Activated CD4-positive, alpha-beta T cell treated with anti-CD3 and anti-CD28 coated beads for 4 hours (primary cell): ENCODE measurements around the gene USP35.

Experiments
- DNase-seq, 2 donors: peaks; one replicate each; pipeline ENCODE4 v3.0.0-alpha.2; 2020

USP35 gene

GRCh38 chr11:78199653-78200015 is 10.9 kb downstream of the USP35 start:
- DNase-seq = no peak

DNA sequence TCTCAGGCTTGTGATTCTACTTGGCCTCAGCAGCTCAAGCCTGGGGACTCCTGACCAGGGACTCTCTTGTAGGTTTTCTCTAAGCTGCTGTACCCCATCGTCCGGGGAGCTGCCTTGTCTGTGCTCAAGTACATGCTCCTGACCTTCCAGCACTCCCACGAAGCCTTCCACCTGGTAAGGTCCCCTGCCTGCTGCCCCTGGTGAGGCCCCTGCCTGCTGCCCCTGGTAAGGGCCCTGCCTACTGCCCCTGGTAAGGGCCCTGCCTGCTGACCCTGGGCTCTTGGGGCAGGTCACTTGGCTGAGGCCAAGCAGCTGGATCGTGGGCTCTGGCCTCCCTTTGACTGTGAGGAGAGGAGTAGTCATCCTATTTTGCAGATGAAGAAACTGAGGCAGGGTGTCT is 11.3 kb downstream of the USP35 start:
- no peak for DNase-seq

GRCh38 chr11:78200553-78200952 is 11.8 kb downstream of the USP35 start:
- no peak for DNase-seq

GRCh38 chr11:78201096-78201818 is 12.5 kb downstream of the USP35 start:
- no peak for DNase-seq

- peak; percentile 55 to 58 for DNase-seq
Measured at GRCh38 chr11:78202733-78203167, 14.0 kb downstream of the USP35 start.

DNA sequence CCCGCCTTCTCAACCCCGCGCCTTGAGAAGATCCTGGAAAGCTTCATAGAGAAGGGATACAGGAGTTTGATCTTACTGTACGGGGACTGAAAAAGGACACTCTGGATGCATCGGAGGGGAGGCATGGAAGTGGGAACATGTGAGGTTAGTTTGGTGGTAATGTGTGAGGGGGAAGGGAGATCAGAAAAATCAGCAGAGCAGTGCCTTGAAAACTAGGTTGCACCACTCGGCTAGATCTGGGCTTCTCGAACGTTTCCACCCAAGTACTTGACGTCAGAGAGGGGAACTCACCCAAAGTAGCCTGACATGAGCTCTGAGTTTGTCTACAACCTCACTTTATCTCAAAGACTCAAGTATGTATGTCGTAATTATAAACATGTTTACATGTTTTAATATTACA is 14.5 kb downstream of the USP35 start:
- peak; percentile 56 to 61 for DNase-seq

DNA sequence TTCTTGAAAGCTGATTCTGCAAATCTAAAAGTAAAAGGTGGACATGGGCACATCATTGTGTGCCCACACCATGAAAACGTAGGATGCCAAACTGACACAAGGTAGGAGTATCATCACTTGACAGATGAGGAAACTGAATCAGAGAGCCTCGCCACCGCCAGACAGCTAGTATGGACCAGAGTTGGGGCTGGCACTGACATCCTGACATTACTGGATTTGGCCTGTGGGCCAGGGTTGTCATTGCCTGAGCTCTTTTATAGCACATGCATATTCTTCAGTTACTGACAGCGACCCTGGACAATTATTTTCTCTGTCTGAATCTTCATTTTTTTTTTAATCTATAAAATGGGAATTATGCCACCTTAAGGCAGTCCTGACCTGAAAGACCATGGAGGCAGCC is 16.5 kb downstream of the USP35 start:
- no peak for DNase-seq

DNA sequence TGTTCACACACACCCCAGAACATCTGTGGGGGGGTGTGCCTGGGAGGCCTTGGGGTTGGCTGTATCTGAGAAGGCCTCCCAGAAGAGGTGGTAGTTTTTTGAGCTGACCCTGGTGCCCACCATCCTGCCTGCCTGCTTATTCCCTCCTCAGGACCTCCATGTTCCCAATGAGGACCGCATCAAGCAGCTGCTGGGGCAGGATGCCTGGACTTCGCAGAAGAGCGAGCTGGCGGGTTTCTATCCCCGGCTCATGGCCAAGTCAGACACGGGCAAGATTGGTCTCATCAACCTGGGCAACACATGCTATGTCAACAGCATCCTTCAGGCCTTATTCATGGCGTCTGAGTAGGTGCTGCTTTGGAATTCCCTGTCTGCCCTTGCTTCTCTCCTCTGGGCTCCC is 17.0 kb downstream of the USP35 start:
- no peak for DNase-seq

GRCh38 chr11:78207532-78208256 is 19.0 kb downstream of the USP35 start:
- no peak for DNase-seq

DNA sequence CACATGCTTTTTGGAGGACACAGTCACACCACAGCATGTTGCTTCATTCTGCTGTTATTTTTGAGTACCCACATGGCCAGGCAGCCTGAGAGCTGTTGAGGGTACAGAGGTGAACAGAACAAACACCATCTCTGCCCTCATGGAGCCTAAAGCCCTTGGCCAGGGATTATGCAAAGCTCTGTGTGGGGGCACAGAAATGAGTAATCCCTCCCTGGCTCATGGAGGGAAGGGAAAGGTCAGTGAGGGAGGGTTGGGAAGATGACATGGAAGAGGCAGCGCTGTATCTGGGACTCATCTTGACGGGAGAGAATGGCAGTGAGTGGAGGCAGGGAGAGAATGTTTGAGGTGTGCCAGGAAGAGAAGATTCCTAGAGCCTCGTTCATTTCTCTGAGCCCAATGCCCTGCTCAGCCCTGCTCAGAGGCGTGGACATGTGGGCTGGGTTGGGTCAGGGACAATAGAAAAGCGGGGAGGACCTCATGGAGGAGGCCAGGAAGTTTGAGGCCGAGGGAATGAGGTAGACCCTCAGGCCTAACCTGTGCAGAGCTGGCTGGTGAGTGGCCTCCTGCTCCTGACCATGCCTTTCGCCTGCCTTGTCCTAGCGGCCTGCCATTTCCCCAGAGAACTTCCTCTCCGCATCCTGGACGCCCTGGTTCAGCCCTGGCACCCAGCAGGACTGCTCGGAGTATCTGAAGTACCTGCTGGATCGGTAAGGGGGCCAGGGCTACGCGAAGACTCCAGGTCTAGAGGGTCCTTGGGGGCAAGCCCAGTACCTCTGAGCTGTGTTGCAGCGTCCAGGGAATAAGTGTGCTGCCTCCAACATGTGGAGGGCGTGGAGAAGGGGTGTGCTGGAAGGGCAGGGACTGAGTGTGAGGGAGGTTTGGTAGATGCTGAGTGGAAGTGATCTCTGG is 19.8 kb downstream of the USP35 start:
- DNase-seq = no peak

DNA sequence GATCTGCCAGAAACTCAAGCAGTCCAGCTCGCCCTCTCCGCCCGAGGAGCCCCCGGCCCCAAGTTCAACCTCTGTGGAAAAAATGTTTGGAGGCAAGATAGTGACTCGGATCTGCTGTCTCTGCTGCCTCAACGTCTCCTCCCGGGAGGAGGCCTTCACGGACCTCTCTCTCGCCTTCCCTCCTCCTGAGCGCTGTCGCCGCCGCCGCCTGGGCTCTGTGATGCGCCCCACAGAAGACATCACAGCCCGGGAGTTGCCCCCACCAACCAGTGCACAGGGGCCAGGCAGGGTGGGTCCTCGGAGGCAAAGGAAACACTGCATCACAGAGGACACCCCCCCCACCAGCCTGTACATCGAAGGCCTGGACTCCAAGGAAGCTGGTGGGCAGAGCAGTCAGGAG is 20.8 kb downstream of the USP35 start:
- no peak for DNase-seq

DNA sequence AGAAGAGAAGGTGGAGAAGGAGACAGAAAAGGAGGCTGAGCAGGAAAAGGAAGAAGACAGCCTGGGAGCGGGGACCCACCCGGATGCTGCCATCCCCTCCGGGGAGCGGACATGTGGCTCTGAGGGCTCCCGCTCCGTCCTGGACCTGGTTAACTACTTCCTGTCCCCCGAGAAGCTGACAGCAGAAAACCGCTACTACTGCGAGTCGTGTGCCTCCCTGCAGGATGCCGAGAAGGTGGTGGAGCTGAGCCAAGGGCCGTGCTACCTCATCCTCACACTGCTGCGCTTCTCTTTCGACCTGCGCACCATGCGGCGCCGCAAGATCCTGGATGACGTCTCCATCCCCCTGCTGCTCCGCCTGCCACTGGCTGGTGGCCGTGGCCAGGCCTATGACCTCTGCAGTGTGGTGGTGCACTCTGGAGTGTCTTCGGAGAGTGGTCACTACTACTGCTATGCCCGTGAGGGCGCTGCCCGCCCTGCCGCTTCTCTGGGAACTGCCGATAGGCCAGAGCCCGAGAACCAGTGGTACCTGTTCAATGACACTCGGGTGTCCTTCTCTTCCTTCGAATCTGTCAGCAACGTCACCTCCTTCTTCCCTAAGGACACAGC is 21.4 kb downstream of the USP35 start:
- DNase-seq = no peak

DNA sequence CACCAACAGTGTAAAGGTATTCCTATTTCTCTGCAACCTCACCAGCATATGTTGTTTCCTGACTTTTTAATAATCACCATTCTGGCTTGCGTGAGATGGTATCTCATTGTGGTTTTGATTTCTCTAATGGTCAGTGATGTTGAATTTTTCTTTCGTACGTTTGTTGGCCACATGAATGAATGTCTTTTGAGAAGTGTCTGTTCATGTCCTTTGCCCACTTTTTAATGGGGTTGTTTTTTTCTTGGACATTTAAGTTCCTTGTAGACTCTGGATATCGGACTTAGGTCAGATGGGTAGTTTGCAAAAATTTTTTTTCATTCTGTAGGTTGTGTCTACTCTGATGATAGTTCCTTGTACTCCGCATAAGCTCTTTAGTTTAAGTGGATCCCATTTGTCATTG is 22.8 kb downstream of the USP35 start:
- no peak for DNase-seq

DNA sequence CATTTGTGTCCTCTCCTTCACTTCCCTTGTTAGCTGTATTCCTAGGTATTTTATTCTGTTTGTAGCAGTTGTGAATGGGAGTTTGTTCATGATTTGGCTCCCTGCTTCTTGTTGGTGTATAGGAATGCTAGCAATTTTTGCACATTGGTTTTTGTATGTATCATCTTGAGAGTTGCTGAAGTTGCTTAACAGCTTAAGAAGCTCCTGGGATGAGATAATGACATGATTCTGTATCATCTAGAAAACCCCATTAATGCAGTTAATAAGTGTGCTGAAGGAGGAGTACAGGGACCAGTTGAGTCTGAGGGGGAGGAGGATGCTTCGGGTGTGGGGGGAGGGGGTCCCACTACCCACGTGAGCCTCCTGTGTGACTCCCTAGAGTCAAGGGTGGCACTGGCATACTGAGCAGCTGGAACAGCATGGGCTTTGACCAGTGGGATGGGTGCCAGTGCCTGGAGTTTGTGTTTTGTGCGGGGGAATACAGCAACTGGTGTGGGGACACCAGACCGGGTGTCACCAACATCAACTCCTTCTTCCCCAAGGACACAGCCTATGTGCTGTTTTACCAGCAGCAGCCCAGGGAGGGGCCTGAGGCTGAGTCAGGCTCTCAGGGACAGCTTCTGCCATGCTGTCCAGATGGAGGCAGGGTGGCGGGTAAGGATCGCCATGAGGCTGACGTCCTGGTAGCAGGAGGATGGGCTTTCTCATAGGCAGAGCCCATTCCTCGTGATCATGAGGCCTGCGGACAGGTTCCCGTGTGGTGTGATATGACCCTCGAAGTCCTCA is 24.1 kb downstream of the USP35 start:
- DNase-seq = no peak

- no peak for DNase-seq
Measured at GRCh38 chr11:78213526-78214330, 25.0 kb downstream of the USP35 start.

GRCh38 chr11:78214331-78215194 is 25.8 kb downstream of the USP35 start:
- no peak for DNase-seq

GRCh38 chr11:78216021-78216420 is 27.3 kb downstream of the USP35 start:
- DNase-seq = no peak

GRCh38 chr11:78216571-78217287 is 28.0 kb downstream of the USP35 start:
- no peak for DNase-seq

- no peak for DNase-seq
Measured at GRCh38 chr11:78217650-78218541, 29.2 kb downstream of the USP35 start.
